Measurements from ENCODE around the gene HCFC1R1.

HCFC1R1 gene

DNA sequence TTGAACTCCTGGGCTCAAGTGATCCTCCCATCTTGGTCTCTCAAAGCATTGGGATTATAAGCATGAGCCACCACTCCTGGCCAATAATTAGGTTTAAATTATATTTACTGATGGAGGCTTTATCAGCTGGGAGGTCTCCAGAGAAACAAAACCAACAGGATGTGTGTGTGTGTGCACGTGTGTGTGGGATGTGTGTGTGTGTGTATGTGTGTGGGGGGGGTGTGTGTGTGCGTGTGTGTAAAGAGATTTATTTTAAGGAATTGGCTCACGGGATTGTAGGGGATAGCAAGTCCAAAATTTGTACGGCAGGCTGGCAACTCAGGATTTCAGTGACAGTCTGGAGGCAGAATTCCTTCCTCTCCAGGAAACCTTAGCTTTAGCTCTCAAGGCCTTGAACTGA, 27.3 kb upstream of the HCFC1R1 start:
- Histone ChIP-seq H4K20me1 (ENCODE audit: insufficient read depth, low read length) (no peaks in the 10 kb centered on the region), H3K79me2 (ENCODE audit: insufficient read depth, low read length) (no peaks in the 10 kb centered on the region), H3K9me3 (ENCODE audit: low read length) (no peaks in the 10 kb centered on the region), H3K36me3 (ENCODE audit: insufficient read depth, low read length) (no peaks in the 10 kb centered on the region), H3K9me2 (ENCODE audit: low read depth, low read length) (no peaks in the 10 kb centered on the region), H3K9ac (ENCODE audit: low read length) (no peak overlapping the region), H3F3A (ENCODE audit: insufficient read depth, low read length) (no peaks in the 10 kb centered on the region), H3K4me3 (ENCODE audit: low read depth, low read length, poor library complexity, severe bottlenecking) (no peak overlapping the region), H3K27me3 (ENCODE audit: insufficient read depth, low read length) (no peaks in the 10 kb centered on the region), H3K4me2 (ENCODE audit: low read length) (no peak overlapping the region), H2AFZ (ENCODE audit: low read length) (no peak overlapping the region), H3K27ac (ENCODE audit: low read depth, low read length, poor library complexity, severe bottlenecking) (no peak overlapping the region), H3K4me1 (ENCODE audit: insufficient read depth, low read length, severe bottlenecking) (peaks cover 10% of the 10 kb centered on the region)
- TF ChIP-seq, protein P1, sequence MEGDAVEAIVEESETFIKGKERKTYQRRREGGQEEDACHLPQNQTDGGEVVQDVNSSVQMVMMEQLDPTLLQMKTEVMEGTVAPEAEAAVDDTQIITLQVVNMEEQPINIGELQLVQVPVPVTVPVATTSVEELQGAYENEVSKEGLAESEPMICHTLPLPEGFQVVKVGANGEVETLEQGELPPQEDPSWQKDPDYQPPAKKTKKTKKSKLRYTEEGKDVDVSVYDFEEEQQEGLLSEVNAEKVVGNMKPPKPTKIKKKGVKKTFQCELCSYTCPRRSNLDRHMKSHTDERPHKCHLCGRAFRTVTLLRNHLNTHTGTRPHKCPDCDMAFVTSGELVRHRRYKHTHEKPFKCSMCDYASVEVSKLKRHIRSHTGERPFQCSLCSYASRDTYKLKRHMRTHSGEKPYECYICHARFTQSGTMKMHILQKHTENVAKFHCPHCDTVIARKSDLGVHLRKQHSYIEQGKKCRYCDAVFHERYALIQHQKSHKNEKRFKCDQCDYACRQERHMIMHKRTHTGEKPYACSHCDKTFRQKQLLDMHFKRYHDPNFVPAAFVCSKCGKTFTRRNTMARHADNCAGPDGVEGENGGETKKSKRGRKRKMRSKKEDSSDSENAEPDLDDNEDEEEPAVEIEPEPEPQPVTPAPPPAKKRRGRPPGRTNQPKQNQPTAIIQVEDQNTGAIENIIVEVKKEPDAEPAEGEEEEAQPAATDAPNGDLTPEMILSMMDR (IDR thresholded peaks at IDR 0.05; ENCODE audit: low read length) = no peak
- TF ChIP-seq EZH2 (IDR thresholded peaks at IDR 0.05; ENCODE audit: borderline replicate concordance, low read length) = no peak

DNA sequence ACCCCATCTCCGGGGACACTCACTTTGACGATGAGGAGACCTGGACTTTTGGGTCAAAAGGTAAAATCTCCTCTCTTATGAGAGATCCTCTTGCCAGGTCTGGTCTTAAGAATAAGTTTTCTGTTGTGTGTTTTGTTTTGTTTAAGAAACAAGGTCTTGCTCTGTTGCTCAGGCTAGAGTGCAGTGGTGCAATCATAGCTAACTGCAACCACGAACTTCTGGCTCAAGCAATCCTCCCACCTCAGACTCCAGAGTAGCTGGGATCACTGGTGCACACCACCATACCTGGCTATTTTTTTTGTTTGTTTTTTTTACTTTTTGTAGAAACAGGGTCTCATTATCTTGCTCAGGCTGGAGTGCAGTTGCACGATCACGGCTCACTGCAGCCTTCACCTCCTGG, 26.7 kb upstream of the HCFC1R1 start:
- no peak for TF ChIP-seq EZH2 (IDR thresholded peaks at IDR 0.05; ENCODE audit: borderline replicate concordance, low read length)
- TF ChIP-seq, protein P1 (IDR thresholded peaks at IDR 0.05; ENCODE audit: low read length) = no peak
- Histone ChIP-seq H3K4me1 (ENCODE audit: insufficient read depth, low read length, severe bottlenecking) (peaks cover 11% of the 10 kb centered on the region), H3K36me3 (ENCODE audit: insufficient read depth, low read length) (no peaks in the 10 kb centered on the region), H3K27me3 (ENCODE audit: insufficient read depth, low read length) (no peaks in the 10 kb centered on the region), H3K27ac (ENCODE audit: low read depth, low read length, poor library complexity, severe bottlenecking) (no peak overlapping the region), H2AFZ (ENCODE audit: low read length) (no peak overlapping the region), H3K79me2 (ENCODE audit: insufficient read depth, low read length) (no peaks in the 10 kb centered on the region), H4K20me1 (ENCODE audit: insufficient read depth, low read length) (no peaks in the 10 kb centered on the region), H3K4me2 (ENCODE audit: low read length) (no peak overlapping the region), H3F3A (ENCODE audit: insufficient read depth, low read length) (no peaks in the 10 kb centered on the region), H3K4me3 (ENCODE audit: low read depth, low read length, poor library complexity, severe bottlenecking) (no peak overlapping the region), H3K9me3 (ENCODE audit: low read length) (no peaks in the 10 kb centered on the region), H3K9ac (ENCODE audit: low read length) (no peak overlapping the region), H3K9me2 (ENCODE audit: low read depth, low read length) (no peaks in the 10 kb centered on the region)

- Histone ChIP-seq H3F3A (ENCODE audit: insufficient read depth, low read length) (no peaks in the 10 kb centered on the region), H3K9me2 (ENCODE audit: low read depth, low read length) (no peaks in the 10 kb centered on the region), H3K79me2 (ENCODE audit: insufficient read depth, low read length) (no peaks in the 10 kb centered on the region), H2AFZ (ENCODE audit: low read length) (no peak overlapping the region), H3K9me3 (ENCODE audit: low read length) (no peaks in the 10 kb centered on the region), H3K27me3 (ENCODE audit: insufficient read depth, low read length) (no peaks in the 10 kb centered on the region), H4K20me1 (ENCODE audit: insufficient read depth, low read length) (no peaks in the 10 kb centered on the region), H3K4me2 (ENCODE audit: low read length) (no peak overlapping the region), H3K36me3 (ENCODE audit: insufficient read depth, low read length) (no peaks in the 10 kb centered on the region), H3K9ac (ENCODE audit: low read length) (no peak overlapping the region), H3K4me1 (ENCODE audit: insufficient read depth, low read length, severe bottlenecking) (peaks cover 6% of the 10 kb centered on the region), H3K4me3 (ENCODE audit: low read depth, low read length, poor library complexity, severe bottlenecking) (no peak overlapping the region), H3K27ac (ENCODE audit: low read depth, low read length, poor library complexity, severe bottlenecking) (no peak overlapping the region)
- TF ChIP-seq EZH2 (IDR thresholded peaks at IDR 0.05; ENCODE audit: borderline replicate concordance, low read length) = no peak
- TF ChIP-seq, protein P1 (IDR thresholded peaks at IDR 0.05; ENCODE audit: low read length) = no peak
Observed at GRCh38 chr16:3049921-3050481, 26.3 kb upstream of the HCFC1R1 start.

Data from OCI-LY1 (cell line).